Measurements from ENCODE around the gene CPED1.

DNA sequence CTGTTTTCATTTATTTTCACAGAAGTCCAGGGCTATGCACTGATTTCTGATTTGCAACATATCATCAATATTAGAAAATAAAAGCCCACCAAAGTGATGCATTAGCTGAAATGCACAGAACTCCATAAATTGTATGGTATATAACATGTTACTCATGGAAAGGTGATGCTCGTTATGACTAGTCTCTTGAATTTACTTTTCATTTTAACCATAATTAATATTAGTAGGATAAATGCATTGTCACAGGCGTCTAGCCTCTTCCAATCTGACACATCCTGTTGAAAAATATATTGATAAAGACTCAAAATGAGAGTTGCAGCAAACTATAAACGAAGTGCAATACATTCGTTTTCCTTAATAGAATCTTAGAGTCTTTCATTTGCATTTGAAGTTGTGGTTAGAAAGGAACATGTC lies 92.4 kb downstream of the CPED1 start:
- TF ChIP-seq, protein P1, sequence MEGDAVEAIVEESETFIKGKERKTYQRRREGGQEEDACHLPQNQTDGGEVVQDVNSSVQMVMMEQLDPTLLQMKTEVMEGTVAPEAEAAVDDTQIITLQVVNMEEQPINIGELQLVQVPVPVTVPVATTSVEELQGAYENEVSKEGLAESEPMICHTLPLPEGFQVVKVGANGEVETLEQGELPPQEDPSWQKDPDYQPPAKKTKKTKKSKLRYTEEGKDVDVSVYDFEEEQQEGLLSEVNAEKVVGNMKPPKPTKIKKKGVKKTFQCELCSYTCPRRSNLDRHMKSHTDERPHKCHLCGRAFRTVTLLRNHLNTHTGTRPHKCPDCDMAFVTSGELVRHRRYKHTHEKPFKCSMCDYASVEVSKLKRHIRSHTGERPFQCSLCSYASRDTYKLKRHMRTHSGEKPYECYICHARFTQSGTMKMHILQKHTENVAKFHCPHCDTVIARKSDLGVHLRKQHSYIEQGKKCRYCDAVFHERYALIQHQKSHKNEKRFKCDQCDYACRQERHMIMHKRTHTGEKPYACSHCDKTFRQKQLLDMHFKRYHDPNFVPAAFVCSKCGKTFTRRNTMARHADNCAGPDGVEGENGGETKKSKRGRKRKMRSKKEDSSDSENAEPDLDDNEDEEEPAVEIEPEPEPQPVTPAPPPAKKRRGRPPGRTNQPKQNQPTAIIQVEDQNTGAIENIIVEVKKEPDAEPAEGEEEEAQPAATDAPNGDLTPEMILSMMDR (IDR thresholded peaks at IDR 0.05) = no peak
- TF ChIP-seq POLR2A (IDR thresholded peaks at IDR 0.05) = no peak

Measured in tibial nerve (tissue), 3 donors.